Measurements from ENCODE around the gene GAS7.

GAS7 gene

GRCh38 chr17:10156599-10156947, 41.8 kb downstream of the GAS7 start:
- H3K79me2 ChIP-seq (ENCODE audit: insufficient read depth, low read length): no peaks in the 10 kb centered on the region
- no peaks in the 10 kb centered on the region for H3K9me3 ChIP-seq (ENCODE audit: low read length)
- H3K4me3 ChIP-seq (ENCODE audit: low read depth, low read length, poor library complexity, severe bottlenecking): no peak overlapping the region
- H3K4me2 ChIP-seq (ENCODE audit: low read length): no peak overlapping the region
- no peaks in the 10 kb centered on the region for H3K27me3 ChIP-seq (ENCODE audit: insufficient read depth, low read length)
- no peak overlapping the region for H3K27ac ChIP-seq (ENCODE audit: low read depth, low read length, poor library complexity, severe bottlenecking)
- H3K9ac ChIP-seq (ENCODE audit: low read length): no peak overlapping the region
- no peaks in the 10 kb centered on the region for H3F3A ChIP-seq (ENCODE audit: insufficient read depth, low read length)
- no peak for TF ChIP-seq CTCF (IDR thresholded peaks at IDR 0.05; ENCODE audit: low read length)
- TF ChIP-seq EZH2 (IDR thresholded peaks at IDR 0.05; ENCODE audit: borderline replicate concordance, low read length): no peak
- H3K4me1 ChIP-seq (ENCODE audit: insufficient read depth, low read length, severe bottlenecking): no peaks in the 10 kb centered on the region
- no peak overlapping the region for H2AFZ ChIP-seq (ENCODE audit: low read length)
- no peaks in the 10 kb centered on the region for H4K20me1 ChIP-seq (ENCODE audit: insufficient read depth, low read length)
- H3K36me3 ChIP-seq (ENCODE audit: insufficient read depth, low read length): no peaks in the 10 kb centered on the region
- no peaks in the 10 kb centered on the region for H3K9me2 ChIP-seq (ENCODE audit: low read depth, low read length)

- Histone ChIP-seq H3K9ac (ENCODE audit: low read length) (no peak overlapping the region), H3K9me2 (ENCODE audit: low read depth, low read length) (no peaks in the 10 kb centered on the region), H3K4me1 (ENCODE audit: insufficient read depth, low read length, severe bottlenecking) (no peaks in the 10 kb centered on the region), H3K9me3 (ENCODE audit: low read length) (no peaks in the 10 kb centered on the region), H2AFZ (ENCODE audit: low read length) (no peak overlapping the region), H3K4me2 (ENCODE audit: low read length) (no peak overlapping the region), H4K20me1 (ENCODE audit: insufficient read depth, low read length) (no peaks in the 10 kb centered on the region), H3K79me2 (ENCODE audit: insufficient read depth, low read length) (no peaks in the 10 kb centered on the region), H3K4me3 (ENCODE audit: low read depth, low read length, poor library complexity, severe bottlenecking) (no peak overlapping the region), H3K27me3 (ENCODE audit: insufficient read depth, low read length) (no peaks in the 10 kb centered on the region), H3F3A (ENCODE audit: insufficient read depth, low read length) (no peaks in the 10 kb centered on the region), H3K36me3 (ENCODE audit: insufficient read depth, low read length) (no peaks in the 10 kb centered on the region), H3K27ac (ENCODE audit: low read depth, low read length, poor library complexity, severe bottlenecking) (no peak overlapping the region)
- TF ChIP-seq EZH2 (IDR thresholded peaks at IDR 0.05; ENCODE audit: borderline replicate concordance, low read length) (no peak), CTCF (IDR thresholded peaks at IDR 0.05; ENCODE audit: low read length) (no peak)
These were observed 42.4 kb downstream of the GAS7 start for GRCh38 chr17:10156077-10156435.

GRCh38 chr17:10155371-10156076, 42.9 kb downstream of the GAS7 start:
- H3K4me3 ChIP-seq (ENCODE audit: low read depth, low read length, poor library complexity, severe bottlenecking): no peak overlapping the region
- no peaks in the 10 kb centered on the region for H3F3A ChIP-seq (ENCODE audit: insufficient read depth, low read length)
- no peak overlapping the region for H2AFZ ChIP-seq (ENCODE audit: low read length)
- H3K4me1 ChIP-seq (ENCODE audit: insufficient read depth, low read length, severe bottlenecking): no peaks in the 10 kb centered on the region
- no peak overlapping the region for H3K4me2 ChIP-seq (ENCODE audit: low read length)
- no peaks in the 10 kb centered on the region for H4K20me1 ChIP-seq (ENCODE audit: insufficient read depth, low read length)
- H3K27me3 ChIP-seq (ENCODE audit: insufficient read depth, low read length): no peaks in the 10 kb centered on the region
- TF ChIP-seq EZH2 (IDR thresholded peaks at IDR 0.05; ENCODE audit: borderline replicate concordance, low read length) (no peak), CTCF (IDR thresholded peaks at IDR 0.05; ENCODE audit: low read length) (no peak)
- no peak overlapping the region for H3K27ac ChIP-seq (ENCODE audit: low read depth, low read length, poor library complexity, severe bottlenecking)
- no peaks in the 10 kb centered on the region for H3K36me3 ChIP-seq (ENCODE audit: insufficient read depth, low read length)
- no peaks in the 10 kb centered on the region for H3K79me2 ChIP-seq (ENCODE audit: insufficient read depth, low read length)
- H3K9me2 ChIP-seq (ENCODE audit: low read depth, low read length): no peaks in the 10 kb centered on the region
- H3K9me3 ChIP-seq (ENCODE audit: low read length): no peaks in the 10 kb centered on the region
- no peak overlapping the region for H3K9ac ChIP-seq (ENCODE audit: low read length)
